Left lung (tissue), 10 donors: ENCODE measurements around the gene LAIR1. TPM values are rescaled to one million over a fixed set of nuclear protein-coding genes. Genes with fewer than 3 reads are reported as not detected.

Experiments
- ATAC-seq: fragments of 200-7000 bp; cut with Tn5 transposase; one replicate; pipeline ENCODE4 v1.9.1; 2020; ENCODE audit warnings: moderate library complexity
- DNase-seq, 4 donors: peaks; one replicate each; pipeline ENCODE4 v3.0.0-alpha.2; 2013 to 2020
- H3K27ac ChIP-seq, 2 donors: fragments of 200-600 bp; sonication (generic) in 1 of 2; one replicate each; pipeline versions ENCODE4 v1.5.0 to v1.8.0; 2020 to 2021
- H3K27me3 ChIP-seq, 2 donors: fragments of 200-600 bp; sonication (generic) in 1 of 2; one replicate each; pipeline versions ENCODE4 v1.5.0 to v1.8.0; 2020 to 2021
- H3K36me3 ChIP-seq, 2 donors: fragments of 200-600 bp; sonication (generic) in 1 of 2; one replicate each; pipeline versions ENCODE4 v1.5.0 to v1.8.0; 2020 to 2021
- H3K4me1 ChIP-seq, 2 donors: fragments of 200-600 bp; one replicate each; pipeline ENCODE4 v1.8.0; 2021
- H3K4me3 ChIP-seq, 2 donors: fragments of 200-600 bp; sonication (generic) in 1 of 2; one replicate each; pipeline versions ENCODE4 v1.5.0 to v1.8.0; 2020 to 2021; ENCODE audit warnings: mild to moderate bottlenecking in 1 of 2
- H3K9me3 ChIP-seq, 2 donors: fragments of 200-600 bp; sonication (generic) in 1 of 2; one replicate each; pipeline versions ENCODE4 v1.5.0 to v1.8.0; 2020 to 2021
- CTCF ChIP-seq, 2 donors: fragments of 200-600 bp; sonication (generic) in 1 of 2; IDR thresholded peaks; one replicate each; pipeline versions ENCODE4 v1.5.0 to v1.8.0; 2021; ENCODE audit warnings: antibody characterized with exemption in 2 of 2
- intact Hi-C, 2 donors: fragments of 100-400 bp; cut with DNase I; formaldehyde crosslinking; loops; one replicate each; pipeline versions ENCODE4 v1.11.2 to v1.14.2; 2022
- polyA plus RNA-seq, 6 donors: library from polyadenylated mRNA; unstranded; fragments of 120-200 nt; gene quantifications; one replicate each; pipeline ENCODE4 v1.2.1, GENCODE V29; 2013; ENCODE audit not compliant: insufficient read length in 6 of 6
- total RNA-seq, 2 donors: library from RNA; stranded (reverse); fragmentation: NEBNext Ultra II Directional; extraction: Animal tissue kit (Norgen Biotek cat#: 25700); gene quantifications; one replicate each; pipeline ENCODE4 v1.2.1, GENCODE V29; 2021
- donor health status: DM: no; HTN: yes; CAD: no.
- donor health status: DM: no; HTN: no; CAD: no.

LAIR1 gene
- total and polyA plus RNA-seq, 8 donors = 5.0 to 172 (median 7.5) TPM

- H3K27ac ChIP-seq = peak overlapping the region in 1 of 2 donors; percentile 92
- ATAC-seq = peak; percentile 58
- no peak for TF ChIP-seq CTCF (IDR thresholded peaks at IDR 0.05)
Measured at GRCh38 chr19:54317108-54317964, 47.4 kb downstream of the LAIR1 start.

GRCh38 chr19:54316746-54317107 is 48.0 kb downstream of the LAIR1 start:
- TF ChIP-seq CTCF (IDR thresholded peaks at IDR 0.05) = no peak
- intact Hi-C loops = no loop called here
- DNase-seq = peak in 1 of 4 donors; percentile 81

More at GRCh38 chr19:54317108-54317964, 47.4 kb downstream of the LAIR1 start:
- Histone ChIP-seq H3K4me1 (peaks cover 0 to 61% of the 10 kb centered on the region in 2 donors), H3K9me3 (no peaks in the 10 kb centered on the region), H3K27me3 (peaks cover 0 to 67% of the 10 kb centered on the region in 2 donors), H3K36me3 (no peaks in the 10 kb centered on the region), H3K4me3 (peak overlapping the region in 1 of 2 donors; percentile 16)
- DNase-seq = peak in 1 of 4 donors; percentile 84
- intact Hi-C loops = no loop called here

GRCh38 chr19:54315956-54316355 is 48.8 kb downstream of the LAIR1 start:
- Histone ChIP-seq H3K4me1 (peaks cover 0 to 71% of the 10 kb centered on the region in 2 donors), H3K36me3 (peaks cover 0 to 4% of the 10 kb centered on the region in 2 donors), H3K27ac (peak overlapping the region in 1 of 2 donors; percentile 92), H3K9me3 (no peaks in the 10 kb centered on the region), H3K4me3 (no peak overlapping the region), H3K27me3 (peaks cover 0 to 70% of the 10 kb centered on the region in 2 donors)
- intact Hi-C loops = no loop called here
- ATAC-seq (no peak), DNase-seq (no peak)
- no peak for TF ChIP-seq CTCF (IDR thresholded peaks at IDR 0.05)

More at GRCh38 chr19:54316746-54317107, 48.0 kb downstream of the LAIR1 start:
- H3K27ac ChIP-seq = peak overlapping the region in 1 of 2 donors; percentile 92
- no peaks in the 10 kb centered on the region for H3K9me3 ChIP-seq
- no peaks in the 10 kb centered on the region for H3K36me3 ChIP-seq
- peaks cover 0 to 63% of the 10 kb centered on the region in 2 donors for H3K4me1 ChIP-seq
- peaks cover 0 to 69% of the 10 kb centered on the region in 2 donors for H3K27me3 ChIP-seq
- H3K4me3 ChIP-seq = peak overlapping the region in 1 of 2 donors; percentile 16
- ATAC-seq = peak; percentile 74

- ATAC-seq = peak; percentile 79
- H3K27ac ChIP-seq = peak within 1 kb of the TSS; percentile 17 to 90
- intact Hi-C loops = no loop called here
Measured at GRCh38 chr19:54312436-54313377, 52.0 kb downstream of the LAIR1 start, which contains the start of gene LILRA5. TSS of gene LILRA5 (minus strand) at chr19:54313166. CDS start at chr19:54313019, 147 bp downstream.

More at GRCh38 chr19:54312436-54313377, 52.0 kb downstream of the LAIR1 start, which contains the start of gene LILRA5:
- Histone ChIP-seq H3K4me1 (peaks cover 0 to 68% of the 10 kb centered on the region in 2 donors), H3K36me3 (peaks cover 0 to 23% of the 10 kb centered on the region in 2 donors), H3K9me3 (no peaks in the 10 kb centered on the region), H3K4me3 (peak within 1 kb of the TSS in 1 of 2 donors; percentile 48), H3K27me3 (peaks cover 0 to 79% of the 10 kb centered on the region in 2 donors)
- no peak for TF ChIP-seq CTCF (IDR thresholded peaks at IDR 0.05)
- DNase-seq = peak in 2 of 4 donors; percentile 63 to 84
